GM19452 (cell line): ENCODE data around the gene NEK1.

Experiments
- ATAC-seq: cut with Tn5 transposase; IDR thresholded peaks from one replicate; pipeline ENCODE4 v1.9.1; 2021; ENCODE audit not compliant: unreplicated experiment

NEK1 gene

DNA sequence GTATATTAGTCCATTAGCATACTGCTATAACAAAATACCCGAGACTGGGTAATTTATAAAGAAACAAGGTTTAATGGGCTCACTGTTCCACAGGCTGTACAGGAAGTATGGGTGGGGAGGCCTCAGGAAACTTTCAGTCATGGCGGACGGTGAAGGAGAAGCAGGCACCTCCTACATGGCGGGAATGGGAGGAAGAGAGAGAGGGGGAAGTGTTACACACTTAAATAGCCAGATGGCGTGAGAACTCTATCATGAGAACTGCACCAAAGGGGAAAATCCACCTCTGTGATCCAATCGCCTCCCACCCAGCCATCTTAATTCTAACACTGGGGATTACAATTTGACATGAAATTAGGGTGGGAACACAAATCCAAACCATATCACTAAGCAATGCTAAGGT lies 242.7 kb downstream of the NEK1 start:
- ATAC-seq, result no peak

DNA sequence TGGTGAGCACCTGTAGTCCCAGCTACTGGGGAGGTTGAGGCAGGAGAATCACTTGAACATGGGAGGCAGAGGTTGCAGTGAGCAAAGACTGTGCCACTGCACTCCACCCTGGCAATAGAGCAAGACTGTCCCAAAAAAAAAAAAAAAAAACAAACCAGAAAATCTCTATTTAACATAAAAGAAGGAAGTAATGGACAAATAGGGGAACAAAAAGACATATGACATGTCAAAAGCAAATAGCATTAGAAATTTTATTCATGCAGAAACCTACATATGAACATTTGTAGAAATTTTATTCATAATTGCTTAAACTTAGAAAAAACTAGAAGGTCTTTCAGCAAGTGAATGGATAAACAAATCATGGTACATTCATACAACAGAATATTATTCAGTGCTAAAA lies 244.6 kb downstream of the NEK1 start:
- ATAC-seq, result no peak

DNA sequence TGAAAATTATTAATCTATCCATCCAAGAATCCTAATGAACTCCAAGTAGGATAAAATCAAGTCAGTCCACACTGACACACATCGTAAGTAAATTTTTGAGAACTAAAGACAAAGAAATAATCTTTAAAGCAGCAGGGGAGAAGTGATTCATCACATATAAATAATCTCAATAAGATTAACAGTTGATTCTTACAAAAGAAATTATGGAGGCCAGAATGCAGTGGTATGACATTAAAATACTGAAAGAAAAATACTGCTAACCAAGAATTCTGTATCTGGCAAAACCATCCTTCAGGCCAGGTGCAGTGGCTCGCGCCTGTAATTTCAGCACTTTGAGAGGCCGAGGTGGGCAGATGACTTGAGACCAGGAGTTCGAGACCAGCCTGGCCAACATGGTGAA lies 245.6 kb downstream of the NEK1 start:
- no peak for ATAC-seq

DNA sequence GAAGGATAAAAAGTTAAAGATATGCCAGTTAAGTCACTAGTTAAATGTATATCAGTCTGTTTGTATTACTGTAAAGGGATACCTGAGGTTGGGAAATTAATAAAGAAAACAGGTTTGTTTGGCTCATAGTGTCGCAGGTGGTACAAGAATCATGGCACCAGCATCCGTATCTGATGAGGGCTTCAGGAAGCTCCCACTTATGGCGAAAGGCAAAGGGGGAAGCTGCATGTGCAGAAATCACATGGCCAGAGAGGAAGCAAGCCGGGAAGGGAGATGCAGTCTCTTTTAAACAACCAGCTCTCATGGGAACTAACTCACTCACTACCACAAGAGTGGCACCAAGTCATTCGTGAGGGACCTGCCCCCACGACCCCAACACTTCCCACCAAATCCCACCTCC lies 249.8 kb downstream of the NEK1 start:
- no peak for ATAC-seq

DNA sequence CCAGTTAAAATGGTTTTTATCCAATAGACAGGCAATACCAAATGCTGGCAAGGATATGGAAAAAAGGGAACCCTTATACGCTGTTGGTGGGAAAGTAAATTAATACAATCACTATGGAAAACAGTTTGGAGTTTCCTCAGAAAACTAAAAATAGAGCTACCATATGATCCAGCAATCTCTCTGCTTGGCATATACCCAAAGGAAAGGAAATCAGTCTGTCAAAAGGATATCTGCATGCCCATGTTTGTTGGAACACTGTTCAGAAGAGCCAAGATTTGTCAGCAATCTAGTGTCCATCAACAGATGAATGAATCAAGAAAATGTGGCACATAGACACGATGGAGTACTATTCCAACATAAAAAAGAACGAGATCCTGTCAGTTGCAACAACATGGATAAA lies 250.6 kb downstream of the NEK1 start:
- no peak for ATAC-seq

DNA sequence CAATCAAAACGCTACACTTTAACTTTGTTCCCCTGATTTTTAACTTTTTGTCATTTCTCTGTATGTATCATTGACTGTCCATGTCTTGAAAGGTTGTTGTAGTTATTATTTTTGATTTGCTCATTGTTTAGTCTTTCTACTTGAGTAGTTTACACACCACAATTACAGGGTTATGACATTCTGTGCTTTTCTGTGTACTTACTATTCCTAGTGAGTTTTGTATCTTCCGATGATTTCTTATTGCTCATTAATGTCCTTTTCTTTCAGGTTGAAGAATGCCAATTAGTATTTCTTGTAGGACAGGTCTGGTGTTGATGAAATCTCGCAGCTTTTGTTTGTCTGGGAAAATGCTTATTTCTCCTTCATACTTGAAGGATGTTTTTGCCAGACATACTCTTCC lies 252.4 kb downstream of the NEK1 start:
- no peak for ATAC-seq

DNA sequence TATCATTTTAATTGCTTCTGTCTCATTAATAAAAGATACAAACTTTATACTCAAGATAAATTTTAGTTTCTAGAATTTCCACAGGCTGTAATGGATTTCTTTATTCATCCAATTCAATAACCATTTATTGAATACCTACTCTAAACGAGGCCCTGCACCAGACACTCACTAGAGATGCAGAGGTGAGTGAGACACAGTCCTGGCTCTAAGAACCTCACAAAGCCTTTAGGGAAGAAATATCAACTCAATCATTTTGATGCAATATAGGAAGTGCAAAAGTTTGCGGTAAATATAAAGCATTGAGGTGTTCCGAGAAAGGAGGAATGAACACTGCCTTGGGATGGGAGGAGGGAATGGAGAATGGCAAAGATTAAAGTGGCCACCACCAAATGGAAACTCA lies 260.0 kb downstream of the NEK1 start:
- no peak for ATAC-seq

DNA sequence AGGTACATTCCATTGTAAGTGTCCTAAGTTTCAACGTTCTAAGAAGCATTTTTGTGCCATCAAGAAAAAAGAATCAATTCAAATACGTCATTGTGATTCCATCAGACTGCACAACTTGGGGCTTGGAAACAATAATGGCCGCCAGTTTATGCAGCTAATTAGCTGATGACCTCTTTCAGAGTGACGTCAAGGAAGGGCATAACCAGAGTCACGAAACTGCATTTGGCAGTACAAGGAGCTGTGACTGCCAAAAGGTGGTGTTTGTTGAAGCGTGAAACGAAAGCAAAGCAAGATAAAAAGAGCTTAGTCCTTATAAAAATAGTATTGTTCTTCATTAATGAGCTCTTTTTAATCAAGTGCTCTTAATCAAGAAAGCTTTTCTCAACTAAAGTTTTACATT lies 260.5 kb downstream of the NEK1 start:
- no peak for ATAC-seq

DNA sequence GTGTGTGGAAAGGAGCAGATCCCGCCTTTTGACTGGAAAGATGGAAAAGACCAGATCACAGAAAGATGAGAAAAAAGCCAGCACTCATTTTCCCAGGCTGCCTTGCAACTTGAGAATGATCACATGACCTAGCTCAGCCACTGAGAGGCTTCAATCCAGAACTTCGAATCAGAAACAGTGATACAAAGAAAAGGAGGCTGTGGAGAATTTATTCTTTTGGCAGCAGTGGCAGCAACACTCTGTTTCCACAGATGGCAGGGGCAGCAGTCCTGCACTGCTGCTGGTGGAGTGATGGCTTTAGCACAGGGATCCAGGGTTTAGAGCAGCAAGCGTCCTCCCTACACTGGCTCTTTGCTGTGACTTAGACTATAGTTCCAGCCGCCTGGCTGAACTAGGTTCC lies 263.8 kb downstream of the NEK1 start:
- ATAC-seq, result no peak

DNA sequence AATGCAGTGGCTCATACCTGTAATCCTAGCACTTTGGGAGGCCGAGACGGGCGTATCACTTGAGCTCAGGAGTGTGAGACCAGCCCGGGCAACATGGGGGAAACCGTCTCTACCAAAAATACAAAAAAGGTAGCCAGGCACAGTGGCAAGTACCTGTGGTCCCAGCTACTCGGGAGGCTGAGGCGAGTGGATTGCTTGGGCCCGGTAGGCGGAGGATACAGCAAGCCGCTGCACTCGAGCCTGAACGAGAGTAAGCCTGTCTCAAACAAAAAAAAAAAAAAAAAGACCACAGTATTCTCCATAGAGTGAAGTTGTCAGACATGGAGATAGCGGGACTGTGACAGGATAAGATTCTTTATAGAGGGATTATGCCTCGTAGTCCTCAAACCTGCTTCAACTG lies 265.5 kb downstream of the NEK1 start:
- no peak for ATAC-seq

DNA sequence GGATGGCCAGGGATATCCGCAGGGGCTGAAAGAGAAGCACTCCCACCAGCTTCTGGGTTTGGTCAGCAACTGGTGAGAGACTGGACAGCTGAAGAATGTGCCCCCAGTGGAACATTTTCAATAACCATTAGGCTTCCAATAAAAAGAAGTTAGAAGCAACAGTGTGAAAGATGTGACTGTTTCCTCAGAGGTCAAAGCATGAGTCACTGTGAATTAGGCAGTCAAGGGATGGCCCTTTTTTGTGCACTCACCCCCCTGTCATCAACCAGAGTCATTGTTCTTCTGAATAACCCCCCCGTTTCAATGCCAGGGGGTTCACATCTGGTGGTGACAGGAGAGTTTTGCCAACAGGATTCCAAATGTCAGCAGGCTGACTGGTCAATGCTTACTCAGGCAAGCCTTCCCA lies 267.1 kb downstream of the NEK1 start:
- no peak for ATAC-seq
